ENCODE data around the gene ACTRT3.
"Not testable (repeated sequence)": the region's sequence is repeated elsewhere in the genome, so short reads cannot be mapped to it uniquely, and the experiment has no call there.

ACTRT3 gene

GRCh38 chr3:169772305-169772896, 3.0 kb upstream of the ACTRT3 start:
- peak; percentile 76 for DNase-seq

DNA sequence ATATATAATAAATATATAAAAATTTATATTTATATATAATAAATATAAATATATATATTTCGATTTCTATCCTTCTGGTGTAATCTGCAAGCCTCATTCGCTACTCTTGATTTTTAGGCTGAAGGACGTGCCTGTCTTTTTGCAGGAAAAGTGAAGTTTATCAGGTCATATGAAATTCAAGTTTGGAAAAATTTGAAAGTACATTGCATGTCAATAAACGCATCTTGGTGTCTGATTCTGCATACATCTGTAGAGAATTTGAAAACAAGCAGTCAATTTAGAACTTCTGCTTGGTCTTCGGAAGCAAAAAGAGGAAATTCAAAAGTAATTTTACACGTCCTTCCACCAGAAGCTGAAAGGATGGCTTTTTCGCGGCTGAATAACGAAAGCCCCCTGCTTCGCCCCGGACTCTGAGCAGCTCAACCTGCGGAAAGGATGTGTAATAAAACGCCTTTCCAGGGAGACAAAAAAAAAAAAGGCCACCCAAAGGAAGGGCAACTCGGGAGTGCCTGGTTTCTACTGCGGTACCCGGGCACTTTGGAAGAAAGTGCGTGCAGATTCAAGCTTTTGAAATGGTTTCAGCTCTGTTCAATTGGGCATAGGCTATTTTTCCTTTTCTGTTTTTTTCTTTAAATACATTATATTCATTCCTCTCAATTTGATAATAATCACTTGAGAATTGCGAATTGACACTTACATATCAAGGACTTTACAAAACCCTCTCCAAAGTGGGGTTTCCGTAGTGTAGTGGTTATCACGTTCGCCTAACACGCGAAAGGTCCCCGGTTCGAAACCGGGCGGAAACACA, 2.3 kb upstream of the ACTRT3 start:
- peak; percentile 92 for DNase-seq

DNA sequence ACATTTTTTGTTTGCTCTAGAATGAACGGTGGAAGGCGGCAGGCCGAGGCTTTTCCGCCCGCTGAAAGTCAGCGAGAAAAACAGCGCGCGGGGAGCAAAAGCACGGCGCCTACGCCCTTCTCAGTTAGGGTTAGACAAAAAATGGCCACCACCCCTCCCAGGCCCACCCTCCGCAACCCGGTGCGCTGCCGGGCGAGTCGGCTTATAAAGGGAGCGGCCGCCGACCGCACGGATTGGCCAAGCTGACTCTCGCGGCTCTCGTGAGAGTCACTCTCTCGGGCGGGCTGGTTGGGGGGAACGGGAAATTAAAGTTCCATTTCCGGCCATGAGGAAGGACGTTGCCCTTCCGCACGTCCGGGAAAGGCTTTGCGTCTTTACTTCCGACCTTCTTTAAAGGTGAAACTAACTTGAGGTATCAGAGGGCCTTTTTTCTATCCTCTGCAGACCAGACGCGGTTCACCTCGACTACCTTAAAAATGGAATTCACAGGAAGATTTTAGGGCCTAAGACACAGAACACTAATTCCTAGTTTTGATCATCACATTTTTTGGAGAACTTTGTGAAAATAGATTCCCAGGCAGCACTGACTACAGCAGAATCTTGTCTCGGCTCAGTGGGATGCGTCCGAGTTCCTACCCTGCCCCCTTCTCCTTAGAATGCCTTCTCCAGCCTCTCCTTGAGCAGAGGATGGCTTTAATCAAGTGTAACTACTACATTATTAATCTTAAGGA, 4.3 kb downstream of the ACTRT3 start, which contains the start of gene TERC:
TERC (minus strand) TSS at position 179 of the 731 bp plus-strand sequence.
- peak; percentile 97 for DNase-seq

DNA sequence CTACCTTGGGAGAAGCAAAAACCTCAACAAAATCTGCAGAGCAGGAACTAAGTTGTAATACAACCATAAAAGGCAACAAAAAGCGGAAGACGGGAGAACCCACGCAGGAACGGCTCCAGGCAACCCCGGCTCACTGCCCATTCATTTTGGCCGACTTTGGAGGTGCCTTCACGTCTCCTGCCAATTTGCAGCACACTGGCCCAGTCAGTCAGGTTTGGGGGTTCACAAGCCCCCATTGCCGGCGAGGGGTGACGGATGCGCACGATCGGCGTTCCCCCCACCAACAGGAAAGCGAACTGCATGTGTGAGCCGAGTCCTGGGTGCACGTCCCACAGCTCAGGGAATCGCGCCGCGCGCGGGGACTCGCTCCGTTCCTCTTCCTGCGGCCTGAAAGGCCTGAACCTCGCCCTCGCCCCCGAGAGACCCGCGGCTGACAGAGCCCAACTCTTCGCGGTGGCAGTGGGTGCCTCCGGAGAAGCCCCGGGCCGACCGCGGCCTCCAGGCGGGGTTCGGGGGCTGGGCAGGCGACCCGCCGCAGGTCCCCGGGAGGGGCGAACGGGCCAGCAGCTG, 5.0 kb downstream of the ACTRT3 start:
- DNase-seq: peak; percentile 72

DNA sequence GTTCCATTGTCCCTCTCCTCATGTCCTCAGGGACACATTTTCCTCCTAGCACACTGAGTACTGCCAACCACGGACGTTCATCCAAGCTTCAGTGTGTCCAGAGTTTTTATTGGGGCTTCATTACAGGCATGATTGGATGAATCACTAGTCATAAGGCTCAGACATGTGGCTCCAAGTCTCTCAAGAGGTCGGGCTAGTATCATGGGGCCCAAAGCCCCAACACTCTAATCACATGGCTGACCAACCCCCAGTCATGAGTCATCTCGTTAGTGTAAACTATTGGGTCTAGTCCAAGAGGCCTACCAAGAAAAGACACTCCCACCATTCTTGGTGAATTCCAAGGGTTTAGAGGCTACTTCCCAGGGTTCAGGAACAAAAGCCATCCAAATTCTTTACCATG, 8.9 kb downstream of the ACTRT3 start:
- no peak for DNase-seq

DNA sequence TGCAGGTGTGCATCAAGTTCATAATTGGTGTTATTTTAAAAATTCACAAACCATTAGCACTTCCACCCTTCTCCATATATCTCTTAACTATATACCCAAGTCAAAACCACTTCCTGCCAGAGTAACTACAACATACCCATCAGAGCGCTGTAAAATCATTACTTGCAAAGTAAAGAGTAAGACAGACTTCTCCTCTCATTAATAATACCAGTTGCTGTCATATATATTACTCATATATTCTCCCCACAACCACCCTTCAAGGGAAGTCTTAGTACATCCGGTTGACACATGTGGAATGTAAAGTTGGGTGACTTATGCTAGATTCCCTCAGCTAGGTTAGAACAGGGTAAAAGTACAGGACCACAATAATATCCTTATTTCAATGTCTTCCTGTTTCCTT, 10.1 kb downstream of the ACTRT3 start:
- peak; percentile 39 for DNase-seq

GRCh38 chr3:169758359-169758994, 10.9 kb downstream of the ACTRT3 start:
- DNase-seq: no peak

DNA sequence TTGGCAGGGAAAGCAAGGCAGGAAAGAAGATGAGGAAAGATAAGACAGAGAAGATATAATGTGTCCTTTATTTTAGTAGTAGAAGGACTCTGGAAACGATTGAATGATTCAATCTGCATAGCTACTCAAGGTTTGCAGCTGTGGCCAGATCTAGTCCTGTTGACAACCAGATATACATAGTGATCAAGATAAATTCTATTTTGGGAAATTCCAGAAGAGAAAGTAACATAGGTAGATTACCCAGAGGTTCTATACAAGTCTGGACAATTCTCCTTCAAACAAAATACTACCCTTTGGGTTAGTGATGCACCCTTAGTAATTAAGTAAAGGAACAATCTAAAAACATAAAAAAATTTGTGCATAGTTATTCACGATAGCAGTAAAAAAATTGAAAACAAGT, 13.9 kb downstream of the ACTRT3 start:
- no peak for DNase-seq

GRCh38 chr3:169754711-169755110, 14.7 kb downstream of the ACTRT3 start:
- DNase-seq: no peak

- DNase-seq: no peak
Measured at GRCh38 chr3:169751875-169752274, 17.5 kb downstream of the ACTRT3 start.

- no peak for DNase-seq
Measured at GRCh38 chr3:169750665-169751064, 18.7 kb downstream of the ACTRT3 start.

- no peak for DNase-seq
Measured at GRCh38 chr3:169748670-169749069, 20.7 kb downstream of the ACTRT3 start.

DNA sequence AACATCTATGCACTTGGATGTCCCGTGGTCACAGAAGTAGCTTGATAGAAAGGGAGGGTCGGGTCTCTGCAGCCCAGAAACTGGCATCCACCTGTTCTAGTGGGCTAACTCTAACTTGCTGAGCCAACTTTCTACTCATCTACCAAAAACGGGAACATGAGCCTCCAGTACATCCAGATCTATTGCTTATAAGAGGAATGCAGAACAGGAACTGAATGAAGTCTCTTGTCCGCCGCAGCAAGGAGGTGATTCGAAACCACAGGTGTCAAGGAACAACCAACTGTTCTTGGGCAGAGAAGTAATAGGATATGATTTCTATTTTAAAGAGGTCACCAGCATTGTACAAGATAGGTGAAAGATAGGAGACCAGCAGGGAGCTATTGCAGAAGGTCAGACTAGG, 22.4 kb downstream of the ACTRT3 start:
- DNase-seq: no peak

DNA sequence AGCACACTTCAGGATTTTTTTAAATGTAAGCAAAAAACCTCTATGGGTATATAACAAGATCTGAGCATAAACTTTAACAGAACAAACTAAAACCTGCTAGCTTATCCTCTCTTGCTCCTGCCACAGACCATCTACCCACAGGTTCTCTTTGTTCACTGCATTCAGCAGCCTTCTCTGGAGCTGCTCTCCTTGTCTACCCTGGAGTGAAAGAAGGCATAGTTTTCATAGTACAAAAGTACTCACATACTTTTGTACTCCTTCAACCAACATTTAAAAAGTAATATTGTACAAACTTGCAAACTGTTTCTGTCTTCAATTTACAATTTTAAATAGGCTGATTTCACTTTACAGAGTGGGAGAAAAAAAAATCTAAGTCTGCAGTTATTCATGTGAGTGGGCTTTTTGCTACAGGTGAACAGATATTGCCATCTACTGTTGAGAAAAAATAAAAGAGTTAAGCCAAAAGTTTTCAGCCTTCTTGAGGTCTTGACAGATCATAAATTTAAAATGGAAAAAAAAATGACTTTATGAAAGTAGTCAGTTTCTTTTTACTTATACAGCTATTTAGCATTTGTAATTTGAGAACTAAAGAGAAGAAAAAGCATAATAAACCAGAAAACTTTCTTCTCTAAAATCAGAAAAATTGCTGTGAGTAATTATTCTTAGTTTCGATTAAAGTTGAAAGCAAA, 24.9 kb downstream of the ACTRT3 start:
- no peak for DNase-seq

GRCh38 chr3:169739067-169739466, 30.3 kb downstream of the ACTRT3 start:
- no peak for DNase-seq

DNA sequence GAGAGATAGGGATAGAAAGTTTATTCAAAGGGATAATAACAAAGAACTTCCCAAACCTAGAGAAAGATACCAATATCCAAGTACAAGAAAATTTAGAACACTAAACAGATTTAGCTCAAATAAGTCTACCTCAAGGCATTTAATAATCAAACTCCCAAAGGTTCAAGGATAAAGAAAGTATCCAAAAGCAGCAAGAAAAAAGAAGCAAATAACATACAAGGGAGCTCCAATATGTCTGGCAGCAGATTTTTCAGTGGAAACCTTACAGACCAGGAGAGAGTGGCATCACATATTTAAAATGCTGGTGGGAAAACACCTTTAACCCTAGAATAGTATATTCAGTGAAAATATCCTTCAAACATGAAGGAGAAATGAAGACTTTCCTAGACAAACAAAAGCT, 37.5 kb downstream of the ACTRT3 start:
- DNase-seq: not testable (repeated sequence)

DNA sequence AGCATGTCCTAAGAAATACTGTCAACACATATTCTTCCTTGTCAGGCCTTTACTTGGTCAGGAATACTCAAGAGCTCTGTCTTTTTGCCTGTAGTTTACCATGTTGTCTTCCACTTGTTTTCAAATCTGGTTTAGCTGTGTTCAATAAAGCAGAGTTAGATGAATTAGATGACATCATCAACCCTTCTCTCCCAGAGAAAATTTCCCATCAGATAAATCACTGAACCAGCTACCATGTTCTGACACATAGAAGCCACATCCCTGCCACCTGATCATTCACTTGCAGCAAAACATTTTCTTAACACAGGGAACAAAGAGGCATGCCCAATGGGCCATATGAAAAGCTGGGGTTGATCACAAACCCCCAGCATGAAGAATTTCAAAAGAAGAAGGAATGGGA, 46.6 kb downstream of the ACTRT3 start:
- no peak for DNase-seq

GRCh38 chr3:169718415-169718814, 50.9 kb downstream of the ACTRT3 start:
- not testable (repeated sequence) for DNase-seq
